ENCODE data around the gene CNTN2.

CNTN2 gene

DNA sequence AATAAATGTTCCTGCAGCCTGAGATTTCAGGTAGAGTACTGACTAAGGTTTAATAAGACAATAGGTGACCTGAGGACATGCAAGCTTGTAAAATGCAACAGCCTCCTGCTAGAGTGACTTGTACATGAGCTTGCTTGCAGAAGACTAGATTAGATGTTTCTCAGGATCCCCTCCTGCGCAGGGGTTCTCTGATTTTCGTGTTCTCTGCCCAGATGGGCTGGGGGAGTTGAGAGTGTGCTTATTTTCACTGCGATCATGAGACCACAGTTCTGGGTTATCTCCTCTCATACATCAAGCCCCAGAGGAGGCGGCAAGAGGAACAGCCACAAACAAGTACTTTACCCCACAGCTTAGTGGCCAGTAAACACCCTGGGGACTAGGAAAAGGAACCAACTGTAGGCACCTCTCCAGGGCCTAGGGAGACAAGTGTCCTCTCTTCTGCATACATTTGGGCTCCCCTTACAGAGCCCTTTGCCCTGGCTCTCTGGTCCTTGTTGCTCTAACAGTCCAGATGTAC is 33.3 kb downstream of the CNTN2 start:
- TF ChIP-seq CTCF (IDR thresholded peaks at IDR 0.05; ENCODE audit: borderline replicate concordance, extremely low read depth, low read length, poor library complexity, severe bottlenecking): no peak
- no peak for TF ChIP-seq EZH2 (IDR thresholded peaks at IDR 0.05; ENCODE audit: borderline replicate concordance, low read depth, low read length, severe bottlenecking)
- H3K4me1 ChIP-seq (ENCODE audit: insufficient read depth, low read length): no peaks in the 10 kb centered on the region
- H3K36me3 ChIP-seq (ENCODE audit: insufficient read depth, low read length): no peaks in the 10 kb centered on the region
- H3K9me3 ChIP-seq (ENCODE audit: insufficient read depth, low read length, severe bottlenecking): no peaks in the 10 kb centered on the region
- DNase-seq: no peak
- no peaks in the 10 kb centered on the region for H4K20me1 ChIP-seq (ENCODE audit: insufficient read depth, low read length)
- no peak overlapping the region for H2AFZ ChIP-seq (ENCODE audit: low read depth, low read length)
- H3K27me3 ChIP-seq (ENCODE audit: insufficient read depth, low read length, poor library complexity): no peaks in the 10 kb centered on the region
- H3K4me2 ChIP-seq (ENCODE audit: insufficient read depth, low read length): no peak overlapping the region
- no peaks in the 10 kb centered on the region for H3K79me2 ChIP-seq (ENCODE audit: insufficient read depth, low read length)
- no peak overlapping the region for H3K4me3 ChIP-seq (ENCODE audit: low read depth in 1 of 2, low read length in 2 of 2)
- no peak overlapping the region for H3K9ac ChIP-seq (ENCODE audit: low read depth, low read length)
- ATAC-seq (ENCODE audit: insufficient read depth, low read depth): no peak
- no peak overlapping the region for H3K27ac ChIP-seq (ENCODE audit: low read length)

GRCh38 chr1:205077158-205077933 is 34.3 kb downstream of the CNTN2 start:
- Histone ChIP-seq H4K20me1 (ENCODE audit: insufficient read depth, low read length) (no peaks in the 10 kb centered on the region), H3K4me3 (ENCODE audit: low read depth in 1 of 2, low read length in 2 of 2) (no peak overlapping the region), H3K36me3 (ENCODE audit: insufficient read depth, low read length) (no peaks in the 10 kb centered on the region), H3K27ac (ENCODE audit: low read length) (no peak overlapping the region), H3K79me2 (ENCODE audit: insufficient read depth, low read length) (no peaks in the 10 kb centered on the region), H3K9ac (ENCODE audit: low read depth, low read length) (no peak overlapping the region), H3K9me3 (ENCODE audit: insufficient read depth, low read length, severe bottlenecking) (no peaks in the 10 kb centered on the region), H3K4me2 (ENCODE audit: insufficient read depth, low read length) (no peak overlapping the region), H3K27me3 (ENCODE audit: insufficient read depth, low read length, poor library complexity) (no peaks in the 10 kb centered on the region), H3K4me1 (ENCODE audit: insufficient read depth, low read length) (no peaks in the 10 kb centered on the region), H2AFZ (ENCODE audit: low read depth, low read length) (no peak overlapping the region)
- TF ChIP-seq CTCF (IDR thresholded peaks at IDR 0.05; ENCODE audit: borderline replicate concordance, extremely low read depth, low read length, poor library complexity, severe bottlenecking): no peak
- TF ChIP-seq EZH2 (IDR thresholded peaks at IDR 0.05; ENCODE audit: borderline replicate concordance, low read depth, low read length, severe bottlenecking): no peak
- DNase-seq: no peak
- no peak for ATAC-seq (ENCODE audit: insufficient read depth, low read depth)

- Histone ChIP-seq H3K9me3 (ENCODE audit: insufficient read depth, low read length, severe bottlenecking) (no peaks in the 10 kb centered on the region), H3K9ac (ENCODE audit: low read depth, low read length) (no peak overlapping the region), H3K36me3 (ENCODE audit: insufficient read depth, low read length) (no peaks in the 10 kb centered on the region), H2AFZ (ENCODE audit: low read depth, low read length) (no peak overlapping the region), H3K4me2 (ENCODE audit: insufficient read depth, low read length) (no peak overlapping the region), H3K4me1 (ENCODE audit: insufficient read depth, low read length) (no peaks in the 10 kb centered on the region), H3K4me3 (ENCODE audit: low read depth in 1 of 2, low read length in 2 of 2) (no peak overlapping the region), H3K79me2 (ENCODE audit: insufficient read depth, low read length) (no peaks in the 10 kb centered on the region), H4K20me1 (ENCODE audit: insufficient read depth, low read length) (no peaks in the 10 kb centered on the region), H3K27ac (ENCODE audit: low read length) (no peak overlapping the region), H3K27me3 (ENCODE audit: insufficient read depth, low read length, poor library complexity) (no peaks in the 10 kb centered on the region)
- ATAC-seq (ENCODE audit: insufficient read depth, low read depth): no peak
- no peak for DNase-seq
- TF ChIP-seq EZH2 (IDR thresholded peaks at IDR 0.05; ENCODE audit: borderline replicate concordance, low read depth, low read length, severe bottlenecking) (no peak), CTCF (IDR thresholded peaks at IDR 0.05; ENCODE audit: borderline replicate concordance, extremely low read depth, low read length, poor library complexity, severe bottlenecking) (no peak)
Measured at GRCh38 chr1:205077934-205078311, 34.9 kb downstream of the CNTN2 start.
